ENCODE data around the gene AKT1S1.

Gene AKT1S1

DNA sequence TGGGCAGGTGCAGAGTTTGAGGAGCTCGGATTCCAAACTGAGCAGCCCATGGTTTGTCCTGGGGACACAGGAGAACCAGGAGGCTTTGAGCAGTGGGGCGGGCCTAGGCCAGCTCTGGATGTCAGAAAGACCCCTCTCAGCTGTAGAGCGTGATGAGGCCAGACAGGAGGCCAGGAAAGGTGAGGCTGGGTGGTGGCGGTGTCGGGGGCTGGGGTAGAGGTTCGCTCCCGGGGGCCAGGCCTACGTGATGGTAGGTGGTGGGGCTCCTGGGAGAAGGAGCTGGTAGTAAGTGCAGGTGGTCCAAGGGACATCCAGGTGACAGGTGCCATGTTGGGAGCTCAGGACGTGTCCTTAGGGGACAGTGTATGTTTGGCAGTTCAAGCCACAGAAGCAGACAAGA is 39.7 kb downstream of the AKT1S1 start:
- Histone ChIP-seq H3K36me3 (ENCODE audit: control insufficient read depth, insufficient read depth, low read length) (peaks cover 83% of the 10 kb centered on the region), H3K4me1 (ENCODE audit: control insufficient read depth, insufficient read depth, low read length) (no peaks in the 10 kb centered on the region), H3K27ac (ENCODE audit: low read depth, low read length) (no peak overlapping the region), H3K27me3 (ENCODE audit: control insufficient read depth, insufficient read depth, low read length) (no peaks in the 10 kb centered on the region), H3K9ac (ENCODE audit: low read length) (no peak overlapping the region), H3K9me3 (ENCODE audit: control insufficient read depth, insufficient read depth, low read depth, low read length) (no peaks in the 10 kb centered on the region), H3K4me3 (ENCODE audit: low read depth, low read length) (no peak overlapping the region)

DNA sequence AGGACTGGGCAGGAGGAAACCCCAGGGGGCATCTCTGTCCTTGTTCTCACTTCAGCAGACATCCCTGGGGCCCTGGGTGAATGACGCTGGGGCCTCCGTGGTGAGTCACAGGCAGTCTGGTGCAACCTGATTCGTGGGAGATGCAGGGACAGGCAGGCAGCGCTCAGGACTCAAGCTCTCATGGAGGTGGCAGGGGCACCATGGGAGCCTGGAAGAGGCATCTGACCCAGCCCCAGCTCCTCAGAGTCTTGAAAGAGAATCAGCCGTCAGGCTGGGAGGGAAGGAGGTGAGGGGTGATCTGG is 40.2 kb downstream of the AKT1S1 start:
- no peaks in the 10 kb centered on the region for H3K9me3 ChIP-seq (ENCODE audit: control insufficient read depth, insufficient read depth, low read depth, low read length)
- H3K27ac ChIP-seq (ENCODE audit: low read depth, low read length): no peak overlapping the region
- H3K4me3 ChIP-seq (ENCODE audit: low read depth, low read length): no peak overlapping the region
- H3K4me1 ChIP-seq (ENCODE audit: control insufficient read depth, insufficient read depth, low read length): no peaks in the 10 kb centered on the region
- no peak overlapping the region for H3K9ac ChIP-seq (ENCODE audit: low read length)
- no peaks in the 10 kb centered on the region for H3K27me3 ChIP-seq (ENCODE audit: control insufficient read depth, insufficient read depth, low read length)
- peaks cover 88% of the 10 kb centered on the region for H3K36me3 ChIP-seq (ENCODE audit: control insufficient read depth, insufficient read depth, low read length)

DNA sequence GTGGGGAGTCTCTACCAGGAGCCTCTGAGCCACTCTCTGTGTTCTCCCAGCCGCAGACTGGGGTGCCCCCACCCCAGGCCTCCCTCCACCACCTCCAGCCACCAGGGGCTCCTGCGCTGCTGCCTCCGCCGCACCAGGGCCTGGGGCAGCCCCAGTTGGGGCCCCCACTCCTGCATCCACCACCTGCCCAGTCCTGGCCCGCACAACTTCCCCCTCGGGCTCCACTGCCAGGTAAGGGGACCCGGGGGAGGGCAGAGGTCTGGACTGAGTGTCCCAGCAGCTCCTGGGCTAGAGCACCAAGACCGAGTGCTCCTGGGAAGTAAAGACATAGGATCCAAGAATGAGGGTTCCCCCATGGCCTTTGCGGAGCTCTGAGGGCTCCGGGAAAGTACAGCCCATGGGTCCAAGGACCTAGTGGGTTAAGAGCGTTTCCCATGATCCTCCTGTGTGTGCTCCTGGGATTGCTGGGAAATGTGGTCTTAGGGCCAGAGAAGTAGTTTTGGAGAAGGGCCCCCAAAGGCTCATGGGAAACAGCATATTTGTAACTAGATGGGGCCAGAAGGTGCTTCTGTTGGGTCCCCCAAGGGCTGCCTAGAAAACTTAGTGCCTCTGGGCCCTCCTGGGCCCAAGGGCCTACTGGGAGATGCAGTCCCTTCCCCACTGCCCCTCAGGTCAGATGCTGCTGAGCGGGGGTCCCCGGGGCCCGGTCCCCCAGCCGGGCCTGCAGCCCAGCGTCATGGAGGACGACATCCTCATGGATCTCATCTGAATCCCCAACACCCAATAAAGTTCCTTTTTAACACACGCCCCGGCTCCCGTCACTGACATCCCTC is 40.8 kb downstream of the AKT1S1 start:
- Histone ChIP-seq H3K27ac (ENCODE audit: low read depth, low read length) (no peak overlapping the region), H3K27me3 (ENCODE audit: control insufficient read depth, insufficient read depth, low read length) (no peaks in the 10 kb centered on the region)

DNA sequence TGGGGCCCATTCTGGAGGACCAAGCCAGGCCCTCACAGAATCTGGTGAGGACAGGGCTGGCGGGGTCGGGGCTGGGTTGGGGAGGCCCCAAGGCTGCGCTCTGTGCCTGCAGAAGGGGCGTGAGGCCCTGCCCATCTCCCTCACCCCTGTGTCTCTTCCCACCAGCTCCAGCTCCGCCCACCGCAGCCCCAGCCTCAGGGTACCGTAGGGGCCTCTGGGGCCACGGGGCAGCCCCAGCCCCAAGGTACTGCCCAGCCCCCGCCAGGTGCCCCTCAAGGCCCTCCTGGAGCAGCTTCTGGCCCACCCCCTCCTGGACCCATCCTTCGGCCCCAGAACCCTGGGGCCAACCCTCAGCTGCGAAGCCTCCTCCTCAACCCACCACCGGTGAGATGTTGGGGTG is 41.6 kb downstream of the AKT1S1 start:
- no peak overlapping the region for H3K27ac ChIP-seq (ENCODE audit: low read depth, low read length)
- H3K4me3 ChIP-seq (ENCODE audit: low read depth, low read length): no peak overlapping the region
- H3K36me3 ChIP-seq (ENCODE audit: control insufficient read depth, insufficient read depth, low read length): peaks cover 96% of the 10 kb centered on the region
- H3K4me1 ChIP-seq (ENCODE audit: control insufficient read depth, insufficient read depth, low read length): no peaks in the 10 kb centered on the region
- H3K9ac ChIP-seq (ENCODE audit: low read length): no peak overlapping the region
- no peaks in the 10 kb centered on the region for H3K9me3 ChIP-seq (ENCODE audit: control insufficient read depth, insufficient read depth, low read depth, low read length)
- no peaks in the 10 kb centered on the region for H3K27me3 ChIP-seq (ENCODE audit: control insufficient read depth, insufficient read depth, low read length)

More for the DNA sequence above, 40.8 kb downstream of the AKT1S1 start:
- Histone ChIP-seq H3K4me3 (ENCODE audit: low read depth, low read length) (no peak overlapping the region), H3K4me1 (ENCODE audit: control insufficient read depth, insufficient read depth, low read length) (no peaks in the 10 kb centered on the region), H3K9ac (ENCODE audit: low read length) (no peak overlapping the region), H3K9me3 (ENCODE audit: control insufficient read depth, insufficient read depth, low read depth, low read length) (no peaks in the 10 kb centered on the region), H3K36me3 (ENCODE audit: control insufficient read depth, insufficient read depth, low read length) (peaks cover 93% of the 10 kb centered on the region)

DNA sequence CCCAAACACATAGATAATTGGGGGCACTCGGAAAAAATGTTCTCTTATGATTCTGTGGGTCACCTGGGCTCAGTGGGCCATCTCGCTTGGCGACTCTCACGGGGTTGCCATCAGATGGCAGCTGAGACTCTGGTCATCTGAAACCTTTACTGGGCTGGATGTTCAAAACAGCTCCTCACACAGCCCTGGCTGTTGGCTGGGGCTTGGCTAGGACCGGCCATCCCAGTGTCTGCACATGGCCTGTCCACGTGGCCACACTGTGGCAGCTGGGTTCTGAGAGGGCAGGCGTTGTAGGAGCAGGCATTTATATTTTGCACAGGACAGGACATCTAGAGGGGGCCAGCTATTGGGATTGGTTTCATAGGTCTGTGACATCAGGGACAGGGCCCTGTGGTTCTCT is 43.6 kb downstream of the AKT1S1 start:
- Histone ChIP-seq H3K27me3 (ENCODE audit: control insufficient read depth, insufficient read depth, low read length) (no peaks in the 10 kb centered on the region), H3K9me3 (ENCODE audit: control insufficient read depth, insufficient read depth, low read depth, low read length) (no peaks in the 10 kb centered on the region), H3K4me1 (ENCODE audit: control insufficient read depth, insufficient read depth, low read length) (no peaks in the 10 kb centered on the region), H3K36me3 (ENCODE audit: control insufficient read depth, insufficient read depth, low read length) (peaks cover 85% of the 10 kb centered on the region), H3K27ac (ENCODE audit: low read depth, low read length) (no peak overlapping the region), H3K4me3 (ENCODE audit: low read depth, low read length) (no peak overlapping the region), H3K9ac (ENCODE audit: low read length) (no peak overlapping the region)

DNA sequence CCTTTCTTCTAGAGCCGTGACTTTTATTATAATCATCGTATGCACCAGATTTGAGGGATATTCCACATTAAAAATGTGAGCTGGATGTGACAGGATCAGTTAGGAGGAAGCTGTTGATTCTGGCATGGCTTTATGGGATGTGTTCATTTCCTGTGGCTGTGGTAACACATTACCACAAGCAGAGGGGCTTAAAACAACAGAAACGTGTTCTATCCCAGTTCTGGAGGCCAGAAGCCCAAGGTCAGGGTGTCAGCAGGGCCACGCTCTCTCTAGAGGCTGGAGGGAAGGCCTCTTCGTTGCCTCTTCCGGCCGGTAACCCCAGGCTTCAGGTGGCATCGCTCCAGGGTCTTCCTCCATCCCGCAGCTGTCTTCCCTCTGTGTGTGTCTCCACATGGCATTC is 44.6 kb downstream of the AKT1S1 start:
- peaks cover 77% of the 10 kb centered on the region for H3K36me3 ChIP-seq (ENCODE audit: control insufficient read depth, insufficient read depth, low read length)
- H3K9me3 ChIP-seq (ENCODE audit: control insufficient read depth, insufficient read depth, low read depth, low read length): no peaks in the 10 kb centered on the region
- H3K4me3 ChIP-seq (ENCODE audit: low read depth, low read length): no peak overlapping the region
- H3K27me3 ChIP-seq (ENCODE audit: control insufficient read depth, insufficient read depth, low read length): no peaks in the 10 kb centered on the region
- H3K9ac ChIP-seq (ENCODE audit: low read length): no peak overlapping the region
- no peaks in the 10 kb centered on the region for H3K4me1 ChIP-seq (ENCODE audit: control insufficient read depth, insufficient read depth, low read length)
- no peak overlapping the region for H3K27ac ChIP-seq (ENCODE audit: low read depth, low read length)

DNA sequence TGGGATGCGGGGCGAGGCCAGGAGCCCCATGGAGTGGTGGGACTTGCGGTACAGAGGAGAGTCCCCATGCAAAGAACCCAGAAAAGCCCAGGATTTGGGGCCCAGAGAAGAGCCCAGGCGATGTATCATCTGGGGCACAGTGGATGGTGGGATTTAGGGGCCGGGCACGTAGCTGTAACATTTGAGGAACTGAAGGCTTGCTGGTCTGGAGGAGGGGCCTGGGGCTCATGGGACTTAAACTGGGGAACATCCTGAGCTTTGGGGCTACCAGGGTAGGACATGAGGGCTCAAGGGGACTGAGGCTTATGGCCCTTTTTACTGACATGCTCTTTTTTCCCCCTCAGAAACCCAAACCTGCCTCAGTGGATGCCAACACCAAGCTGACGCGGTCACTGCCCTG is 45.6 kb downstream of the AKT1S1 start:
- H3K4me1 ChIP-seq (ENCODE audit: control insufficient read depth, insufficient read depth, low read length): no peaks in the 10 kb centered on the region
- peaks cover 77% of the 10 kb centered on the region for H3K36me3 ChIP-seq (ENCODE audit: control insufficient read depth, insufficient read depth, low read length)
- no peak overlapping the region for H3K4me3 ChIP-seq (ENCODE audit: low read depth, low read length)
- H3K27ac ChIP-seq (ENCODE audit: low read depth, low read length): no peak overlapping the region
- no peaks in the 10 kb centered on the region for H3K9me3 ChIP-seq (ENCODE audit: control insufficient read depth, insufficient read depth, low read depth, low read length)
- H3K9ac ChIP-seq (ENCODE audit: low read length): no peak overlapping the region
- H3K27me3 ChIP-seq (ENCODE audit: control insufficient read depth, insufficient read depth, low read length): no peaks in the 10 kb centered on the region

DNA sequence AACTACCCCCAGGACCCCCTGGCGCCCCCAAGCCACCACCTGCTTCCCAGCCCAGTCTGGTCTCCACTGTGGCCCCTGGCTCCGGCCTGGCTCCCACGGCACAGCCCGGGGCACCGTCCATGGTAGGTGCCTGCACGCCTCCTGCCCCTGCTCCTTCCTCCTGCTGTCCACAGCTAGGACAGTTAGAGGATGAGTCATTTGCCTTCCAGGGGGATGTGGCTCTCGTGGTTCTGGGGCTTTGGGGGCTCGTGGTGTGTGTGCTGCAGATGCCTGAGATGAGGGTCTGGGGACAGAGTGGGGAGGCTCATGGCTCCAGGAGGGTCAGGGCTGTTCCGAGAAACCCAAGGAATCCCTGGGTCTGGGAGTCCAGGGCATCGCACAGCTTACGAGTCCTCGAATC is 46.4 kb downstream of the AKT1S1 start:
- H3K4me3 ChIP-seq (ENCODE audit: low read depth, low read length): no peak overlapping the region
- H3K36me3 ChIP-seq (ENCODE audit: control insufficient read depth, insufficient read depth, low read length): peaks cover 72% of the 10 kb centered on the region
- no peak overlapping the region for H3K9ac ChIP-seq (ENCODE audit: low read length)
- H3K4me1 ChIP-seq (ENCODE audit: control insufficient read depth, insufficient read depth, low read length): no peaks in the 10 kb centered on the region
- no peaks in the 10 kb centered on the region for H3K9me3 ChIP-seq (ENCODE audit: control insufficient read depth, insufficient read depth, low read depth, low read length)
- H3K27ac ChIP-seq (ENCODE audit: low read depth, low read length): no peak overlapping the region
- no peaks in the 10 kb centered on the region for H3K27me3 ChIP-seq (ENCODE audit: control insufficient read depth, insufficient read depth, low read length)

DNA sequence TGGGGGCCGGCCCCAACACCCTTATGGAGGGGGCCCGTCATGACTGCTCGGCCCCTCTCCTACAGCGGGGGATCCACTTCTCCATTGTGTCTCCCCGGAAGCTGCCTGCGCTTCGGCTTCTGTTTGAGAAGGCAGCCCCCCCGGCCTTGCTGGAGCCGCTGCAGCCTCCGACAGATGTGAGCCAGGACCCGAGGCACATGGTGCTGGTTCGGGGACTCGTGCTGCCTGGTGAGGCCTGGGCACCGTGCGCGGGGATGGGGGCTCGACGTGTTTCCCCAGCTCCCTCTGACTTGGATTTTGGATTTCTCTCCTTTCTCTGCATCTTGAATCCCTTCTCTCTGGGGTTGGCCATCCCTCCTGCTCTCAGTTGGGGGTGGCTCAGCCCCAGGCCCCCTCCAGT is 47.4 kb downstream of the AKT1S1 start:
- H3K9me3 ChIP-seq (ENCODE audit: control insufficient read depth, insufficient read depth, low read depth, low read length): no peaks in the 10 kb centered on the region
- H3K9ac ChIP-seq (ENCODE audit: low read length): no peak overlapping the region
- no peak overlapping the region for H3K27ac ChIP-seq (ENCODE audit: low read depth, low read length)
- H3K36me3 ChIP-seq (ENCODE audit: control insufficient read depth, insufficient read depth, low read length): peaks cover 62% of the 10 kb centered on the region
- H3K4me3 ChIP-seq (ENCODE audit: low read depth, low read length): no peak overlapping the region
- no peaks in the 10 kb centered on the region for H3K27me3 ChIP-seq (ENCODE audit: control insufficient read depth, insufficient read depth, low read length)
- no peaks in the 10 kb centered on the region for H3K4me1 ChIP-seq (ENCODE audit: control insufficient read depth, insufficient read depth, low read length)

DNA sequence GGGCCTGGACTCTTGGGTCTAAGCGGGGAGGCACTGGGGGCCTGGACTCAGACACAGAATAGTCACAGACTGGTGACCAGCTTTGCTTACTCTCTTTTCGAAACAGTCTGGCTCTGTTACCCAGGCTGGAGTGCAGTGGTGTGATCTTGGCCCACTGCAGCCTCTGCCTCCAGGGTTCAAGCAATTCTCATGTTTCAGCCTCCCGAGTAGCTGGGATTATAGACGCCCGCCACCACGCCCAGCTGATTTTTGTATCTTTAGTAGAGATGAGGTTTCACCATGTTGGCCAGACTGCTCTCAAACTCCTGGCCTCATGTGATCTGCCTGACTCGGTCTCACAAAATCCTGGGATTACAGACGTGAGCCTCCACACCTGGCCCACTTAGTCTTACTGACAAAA is 48.0 kb downstream of the AKT1S1 start:
- no peaks in the 10 kb centered on the region for H3K9me3 ChIP-seq (ENCODE audit: control insufficient read depth, insufficient read depth, low read depth, low read length)
- no peak overlapping the region for H3K4me3 ChIP-seq (ENCODE audit: low read depth, low read length)
- peaks cover 57% of the 10 kb centered on the region for H3K36me3 ChIP-seq (ENCODE audit: control insufficient read depth, insufficient read depth, low read length)
- H3K9ac ChIP-seq (ENCODE audit: low read length): no peak overlapping the region
- no peak overlapping the region for H3K27ac ChIP-seq (ENCODE audit: low read depth, low read length)
- H3K27me3 ChIP-seq (ENCODE audit: control insufficient read depth, insufficient read depth, low read length): no peaks in the 10 kb centered on the region
- H3K4me1 ChIP-seq (ENCODE audit: control insufficient read depth, insufficient read depth, low read length): no peaks in the 10 kb centered on the region

DNA sequence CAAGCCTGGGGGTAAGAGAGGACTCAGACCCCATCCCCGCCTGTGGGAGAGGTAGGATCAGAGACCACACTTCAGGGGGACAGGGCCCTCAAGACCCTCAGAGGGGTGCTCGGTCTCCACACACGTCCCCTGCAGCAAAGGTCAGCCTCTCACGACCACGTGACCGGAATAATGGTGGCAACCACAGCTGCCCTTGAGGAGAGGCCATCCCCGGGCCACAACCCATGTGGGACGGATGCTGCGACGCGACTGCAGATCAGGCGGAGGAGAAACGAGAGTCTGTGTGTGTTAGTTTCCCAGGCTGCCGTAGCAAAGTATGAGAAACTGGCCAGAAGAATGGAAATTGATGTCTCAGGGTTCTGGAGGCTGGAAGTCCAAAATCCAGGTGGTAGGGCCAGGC is 50.1 kb downstream of the AKT1S1 start:
- H3K27ac ChIP-seq (ENCODE audit: low read depth, low read length): no peak overlapping the region

More for the DNA sequence above, 50.1 kb downstream of the AKT1S1 start:
- Histone ChIP-seq H3K36me3 (ENCODE audit: control insufficient read depth, insufficient read depth, low read length) (peaks cover 47% of the 10 kb centered on the region), H3K4me1 (ENCODE audit: control insufficient read depth, insufficient read depth, low read length) (no peaks in the 10 kb centered on the region), H3K27me3 (ENCODE audit: control insufficient read depth, insufficient read depth, low read length) (no peaks in the 10 kb centered on the region), H3K9me3 (ENCODE audit: control insufficient read depth, insufficient read depth, low read depth, low read length) (no peaks in the 10 kb centered on the region), H3K4me3 (ENCODE audit: low read depth, low read length) (no peak overlapping the region), H3K9ac (ENCODE audit: low read length) (no peak overlapping the region)
